Measurements from ENCODE around the gene CTNNA3.

CTNNA3 gene

DNA sequence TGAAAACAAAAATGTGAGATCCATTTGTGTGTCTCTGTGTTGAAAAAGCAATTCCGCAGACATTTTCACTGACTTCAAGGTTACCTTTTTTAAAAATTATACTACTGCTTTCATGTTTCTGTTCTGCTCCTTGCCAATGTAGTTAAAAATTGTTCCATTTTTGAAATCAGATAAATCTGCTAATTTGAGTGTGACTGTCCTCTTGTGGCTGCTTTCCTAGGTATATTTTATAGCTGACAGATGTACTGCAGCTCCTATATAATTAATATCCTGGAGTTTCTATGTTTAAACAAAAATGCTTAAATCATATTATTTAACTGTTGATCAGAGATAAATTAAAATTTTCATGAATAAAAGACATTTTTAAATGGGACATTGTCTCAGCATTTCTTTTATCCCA is 947.8 kb downstream of the CTNNA3 start:
- no peak for DNase-seq (ENCODE audit: low spot score)

DNA sequence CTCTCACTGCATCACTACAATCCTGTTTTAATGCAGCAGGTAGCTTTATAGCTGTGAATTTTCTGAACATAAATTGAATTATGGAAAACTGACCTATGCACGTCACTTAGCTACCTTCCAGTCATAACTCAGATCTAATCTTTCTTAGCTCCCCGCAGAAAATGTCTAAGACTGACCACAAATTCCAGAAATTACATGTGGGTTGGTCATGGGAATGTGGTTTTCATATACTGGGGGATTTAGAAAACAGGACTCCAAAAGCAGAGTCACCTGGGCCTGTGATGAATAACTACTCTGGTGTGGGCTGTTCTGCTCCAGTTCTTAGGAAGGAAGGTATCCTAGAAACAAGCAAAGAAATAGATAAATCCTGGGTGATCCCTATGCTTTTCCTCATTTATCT is 948.5 kb downstream of the CTNNA3 start:
- DNase-seq (ENCODE audit: low spot score): no peak

- DNase-seq (ENCODE audit: low spot score): no peak
These were observed 949.3 kb downstream of the CTNNA3 start for GRCh38 chr10:66746711-66747110.

GRCh38 chr10:66746246-66746645 is 949.7 kb downstream of the CTNNA3 start:
- no peak for DNase-seq (ENCODE audit: low spot score)

- no peak for DNase-seq (ENCODE audit: low spot score)
These were observed 951.1 kb downstream of the CTNNA3 start for GRCh38 chr10:66744915-66745314.

- no peak for DNase-seq (ENCODE audit: low spot score)
These were observed 958.8 kb downstream of the CTNNA3 start for GRCh38 chr10:66737241-66737640.

- no peak for DNase-seq (ENCODE audit: low spot score)
These were observed 972.2 kb downstream of the CTNNA3 start for GRCh38 chr10:66723608-66724400.

- DNase-seq (ENCODE audit: low spot score): no peak
These were observed 976.5 kb downstream of the CTNNA3 start for GRCh38 chr10:66719483-66719882.

GRCh38 chr10:66717231-66717981 is 978.6 kb downstream of the CTNNA3 start:
- DNase-seq (ENCODE audit: low spot score): no peak

DNA sequence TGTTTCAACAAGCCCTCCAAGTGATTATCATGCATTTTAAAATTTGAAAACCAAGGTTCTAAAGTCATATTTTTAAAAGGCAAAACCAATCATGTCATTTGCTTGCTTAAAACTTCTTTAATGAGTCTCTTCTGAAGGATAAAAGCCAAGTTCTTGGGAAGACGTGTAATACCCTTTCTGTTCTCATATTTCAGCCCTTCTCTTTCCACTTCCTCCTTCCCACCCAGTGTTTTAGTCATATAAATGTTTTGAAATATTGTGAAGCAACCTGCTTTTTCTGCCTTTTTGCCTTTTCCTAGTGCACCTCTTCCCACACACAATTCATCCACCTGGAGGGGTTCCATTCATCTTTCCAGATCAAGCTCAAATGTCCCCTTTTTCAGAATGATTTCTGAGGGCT is 981.3 kb downstream of the CTNNA3 start:
- DNase-seq (ENCODE audit: low spot score): no peak

DNA sequence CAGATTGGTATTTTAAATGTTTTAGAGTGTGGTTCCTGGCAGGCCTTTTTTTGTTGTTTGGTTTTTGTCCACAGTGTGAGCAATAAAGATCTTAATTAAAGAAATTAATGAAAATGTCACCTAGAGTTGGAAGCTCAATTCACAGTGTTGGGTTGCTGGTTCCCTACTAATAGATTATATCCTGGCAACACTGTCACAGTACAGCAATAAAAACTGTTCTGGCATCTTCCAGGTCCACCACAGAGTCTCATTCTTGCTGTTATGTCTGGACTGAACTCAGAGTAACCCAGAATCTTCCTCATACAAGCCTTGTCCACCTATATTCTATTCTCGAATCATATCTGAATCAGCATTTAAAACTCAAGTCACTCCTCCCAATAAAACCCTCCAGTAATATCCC is 982.6 kb downstream of the CTNNA3 start:
- DNase-seq (ENCODE audit: low spot score): no peak

- no peak for DNase-seq (ENCODE audit: low spot score)
These were observed 997.9 kb downstream of the CTNNA3 start for GRCh38 chr10:66698069-66698468.

- DNase-seq (ENCODE audit: low spot score): no peak
These were observed 1000.9 kb downstream of the CTNNA3 start for GRCh38 chr10:66695046-66695445.

DNA sequence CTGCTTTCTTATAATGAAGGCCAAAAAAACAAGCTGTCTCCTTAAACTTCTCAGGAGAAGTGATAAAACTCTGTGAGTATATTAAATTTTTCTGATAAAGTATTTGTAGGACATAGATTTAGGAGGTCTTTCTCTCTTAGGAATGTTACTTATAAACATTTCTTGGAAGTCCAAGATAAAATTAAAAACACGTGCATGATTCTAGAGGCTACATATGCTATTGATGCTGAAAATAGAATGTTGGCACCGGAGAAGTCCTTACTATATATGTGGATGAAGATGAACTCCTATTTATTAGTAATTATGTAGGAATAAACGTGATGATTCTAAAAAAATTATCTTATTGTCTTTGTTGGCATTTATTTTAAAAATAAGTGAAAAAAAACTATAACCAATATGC is 1011.4 kb downstream of the CTNNA3 start:
- DNase-seq (ENCODE audit: low spot score): no peak

DNA sequence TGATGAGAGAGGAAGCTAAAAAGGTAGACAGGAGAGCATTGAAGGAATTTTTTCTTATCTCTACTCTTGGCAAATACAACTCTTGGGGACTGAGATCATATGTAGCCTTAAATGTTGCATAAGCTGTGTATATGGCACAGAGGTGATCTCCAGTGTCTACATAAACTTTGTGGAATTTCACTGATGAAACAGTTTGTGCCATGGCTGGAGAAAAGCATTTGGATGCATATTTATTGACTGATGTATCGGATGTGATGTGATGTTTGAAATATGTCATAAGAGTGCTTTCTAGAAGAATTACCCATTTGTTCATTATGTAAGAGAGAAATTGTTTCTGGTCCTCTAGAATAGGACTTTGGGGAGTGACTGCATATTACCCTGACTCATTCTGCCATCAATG is 1015.1 kb downstream of the CTNNA3 start:
- DNase-seq (ENCODE audit: low spot score): no peak

GRCh38 chr10:66678521-66678920 is 1017.5 kb downstream of the CTNNA3 start:
- no peak for DNase-seq (ENCODE audit: low spot score)

- no peak for DNase-seq (ENCODE audit: low spot score)
These were observed 1022.9 kb downstream of the CTNNA3 start for GRCh38 chr10:66673071-66673470.

GRCh38 chr10:66671562-66671961 is 1024.4 kb downstream of the CTNNA3 start:
- no peak for DNase-seq (ENCODE audit: low spot score)

DNA sequence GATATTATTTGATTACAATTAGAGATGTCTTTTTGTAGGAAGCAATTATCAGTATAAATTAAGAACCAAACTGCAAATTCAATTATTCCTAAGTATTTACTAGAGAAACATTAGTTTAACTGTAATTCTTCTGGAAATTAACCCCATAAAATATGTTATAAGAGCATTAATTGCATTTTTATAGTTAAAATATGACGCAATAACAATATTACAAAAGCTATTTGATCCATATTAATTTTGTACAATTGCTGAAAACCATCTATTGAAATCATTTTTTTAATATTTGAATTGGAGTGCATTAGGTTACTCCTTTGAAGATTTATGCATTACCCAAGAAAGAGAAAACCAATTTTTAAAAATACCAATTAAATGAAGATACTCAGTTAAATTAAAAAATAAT is 1024.9 kb downstream of the CTNNA3 start:
- no peak for DNase-seq (ENCODE audit: low spot score)

- DNase-seq (ENCODE audit: low spot score): no peak
These were observed 1039.5 kb downstream of the CTNNA3 start for GRCh38 chr10:66656499-66656898.

DNA sequence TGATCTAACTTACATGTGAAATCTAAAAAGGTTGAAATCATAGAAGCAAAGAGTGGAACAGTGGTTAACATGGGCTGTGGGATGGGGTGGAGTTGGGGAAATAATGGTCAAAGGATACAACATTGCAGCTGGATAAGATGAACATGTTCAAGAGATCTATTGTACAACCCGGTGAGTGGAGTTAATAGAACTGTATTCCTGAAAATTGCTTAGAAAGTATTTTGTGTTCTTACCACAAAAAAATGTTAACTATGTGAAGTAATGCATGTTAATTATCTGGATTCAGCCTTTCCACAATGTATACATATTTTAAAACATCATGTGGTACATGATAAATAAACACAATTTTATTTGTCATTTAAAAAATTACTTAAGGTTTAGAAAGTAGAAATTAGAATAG is 1041.1 kb downstream of the CTNNA3 start:
- no peak for DNase-seq (ENCODE audit: low spot score)

GRCh38 chr10:66651308-66652082 is 1044.5 kb downstream of the CTNNA3 start:
- no peak for DNase-seq (ENCODE audit: low spot score)

DNA sequence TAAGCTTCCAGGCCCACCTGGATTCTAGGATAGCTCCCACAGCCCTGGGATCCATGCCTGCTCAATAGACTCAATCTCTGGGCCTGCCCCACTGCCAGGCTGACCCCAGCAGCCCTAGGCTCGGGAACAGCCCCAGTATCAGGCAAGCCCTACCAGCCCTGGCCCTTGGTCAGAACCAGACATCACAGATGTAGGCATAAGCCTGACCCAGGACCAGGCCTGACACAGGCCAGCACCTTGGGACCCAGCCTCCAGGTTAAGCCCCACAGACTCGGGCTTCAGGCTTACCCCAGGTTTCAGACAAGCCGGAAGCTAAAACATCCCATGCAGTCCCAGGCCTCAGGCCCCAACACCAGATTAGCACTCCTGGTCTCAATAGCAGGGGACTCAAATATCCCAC is 1046.4 kb downstream of the CTNNA3 start:
- no peak for DNase-seq (ENCODE audit: low spot score)
